Measurements from ENCODE around the gene TBC1D22A.

DNA sequence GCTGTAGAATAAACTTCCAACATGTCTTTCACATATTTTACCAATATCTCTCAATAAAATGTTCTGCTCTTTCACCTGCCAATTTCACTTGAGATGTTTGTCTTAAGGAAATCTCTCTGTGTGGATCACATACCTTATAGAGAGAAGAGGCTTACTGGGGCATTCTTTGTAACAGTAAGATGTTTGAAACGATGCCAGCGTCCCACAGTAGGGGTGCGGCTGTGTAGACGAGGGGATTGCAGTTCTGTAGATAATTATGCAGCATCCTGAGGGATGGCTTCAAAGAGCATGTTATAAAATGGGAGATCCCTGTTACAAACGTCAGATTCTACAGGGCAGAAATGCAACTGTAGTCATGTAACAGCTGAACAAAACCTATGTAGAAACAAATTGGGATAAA lies 200.0 kb downstream of the TBC1D22A start:
- TF ChIP-seq EZH2 (IDR thresholded peaks at IDR 0.05; ENCODE audit: borderline replicate concordance, low read length), result no peak
- TF ChIP-seq, protein P1, sequence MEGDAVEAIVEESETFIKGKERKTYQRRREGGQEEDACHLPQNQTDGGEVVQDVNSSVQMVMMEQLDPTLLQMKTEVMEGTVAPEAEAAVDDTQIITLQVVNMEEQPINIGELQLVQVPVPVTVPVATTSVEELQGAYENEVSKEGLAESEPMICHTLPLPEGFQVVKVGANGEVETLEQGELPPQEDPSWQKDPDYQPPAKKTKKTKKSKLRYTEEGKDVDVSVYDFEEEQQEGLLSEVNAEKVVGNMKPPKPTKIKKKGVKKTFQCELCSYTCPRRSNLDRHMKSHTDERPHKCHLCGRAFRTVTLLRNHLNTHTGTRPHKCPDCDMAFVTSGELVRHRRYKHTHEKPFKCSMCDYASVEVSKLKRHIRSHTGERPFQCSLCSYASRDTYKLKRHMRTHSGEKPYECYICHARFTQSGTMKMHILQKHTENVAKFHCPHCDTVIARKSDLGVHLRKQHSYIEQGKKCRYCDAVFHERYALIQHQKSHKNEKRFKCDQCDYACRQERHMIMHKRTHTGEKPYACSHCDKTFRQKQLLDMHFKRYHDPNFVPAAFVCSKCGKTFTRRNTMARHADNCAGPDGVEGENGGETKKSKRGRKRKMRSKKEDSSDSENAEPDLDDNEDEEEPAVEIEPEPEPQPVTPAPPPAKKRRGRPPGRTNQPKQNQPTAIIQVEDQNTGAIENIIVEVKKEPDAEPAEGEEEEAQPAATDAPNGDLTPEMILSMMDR (IDR thresholded peaks at IDR 0.05; ENCODE audit: low read length), result no peak
